Measurements from ENCODE around the gene UBE2S.
A peak's percentile ranks its signal among the peaks of the same experiment; 100 is the strongest.

The UBE2S gene

DNA sequence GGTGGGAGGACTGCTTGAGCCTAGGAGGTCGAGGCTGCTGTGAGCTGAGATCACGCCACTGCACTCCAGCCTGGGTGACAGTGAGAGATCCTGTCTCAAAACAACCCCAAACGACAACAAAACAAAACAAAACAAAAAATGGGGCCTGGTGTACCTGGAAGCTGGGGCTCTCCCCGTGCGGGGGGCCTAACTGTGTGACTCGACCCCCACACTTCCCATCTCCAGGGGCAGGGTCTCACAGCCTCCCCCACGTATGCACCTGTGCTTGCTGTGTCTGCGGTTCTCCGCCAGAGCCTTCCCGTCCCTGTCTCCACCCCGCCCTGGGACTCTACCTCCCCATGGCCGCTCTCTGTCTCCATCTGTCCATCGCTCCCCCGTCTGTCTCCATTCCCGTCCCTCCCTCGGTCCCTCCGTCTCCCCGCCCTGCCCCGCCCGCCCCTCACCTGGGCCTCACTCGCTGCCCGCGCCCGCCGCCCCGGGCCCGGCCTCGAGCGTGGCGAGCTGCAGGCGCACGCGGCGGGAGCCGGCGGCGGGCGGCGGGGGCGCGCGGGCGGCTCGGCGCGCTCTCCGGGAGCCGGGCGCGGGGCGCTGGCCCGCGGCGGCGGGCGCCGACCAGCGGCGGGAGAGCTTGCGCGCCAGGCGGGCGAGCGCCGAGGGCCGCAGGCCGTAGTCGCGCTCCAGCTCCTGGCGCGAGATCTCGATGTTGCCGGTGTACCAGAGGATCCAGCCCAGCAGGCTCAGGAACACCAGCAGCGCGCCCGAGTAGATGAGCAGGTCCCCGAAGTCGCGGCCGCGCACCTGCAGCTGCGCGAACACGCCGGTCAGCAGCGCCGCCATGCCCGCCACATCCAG is 24.1 kb downstream of the UBE2S start:
- H3K9ac ChIP-seq (ENCODE audit: low read length) = peak overlapping the region; percentile 24
- H3K27me3 ChIP-seq (ENCODE audit: control insufficient read depth, insufficient read depth, low read length) = no peaks in the 10 kb centered on the region
- peak overlapping the region; percentile 74 for H3K4me3 ChIP-seq (ENCODE audit: low read length)
- peaks cover 18% of the 10 kb centered on the region for H3K4me1 ChIP-seq (ENCODE audit: control insufficient read depth, insufficient read depth, low read length)
- H3K36me3 ChIP-seq (ENCODE audit: control insufficient read depth, insufficient read depth, low read length) = peaks cover 11% of the 10 kb centered on the region
- peak overlapping the region; percentile 97 for H3K27ac ChIP-seq (ENCODE audit: low read depth, low read length)

- H3K27me3 ChIP-seq (ENCODE audit: control insufficient read depth, insufficient read depth, low read length) = no peaks in the 10 kb centered on the region
- peaks cover 15% of the 10 kb centered on the region for H3K4me1 ChIP-seq (ENCODE audit: control insufficient read depth, insufficient read depth, low read length)
- no peak overlapping the region for H3K27ac ChIP-seq (ENCODE audit: low read depth, low read length)
- no peak overlapping the region for H3K4me3 ChIP-seq (ENCODE audit: low read length)
- peaks cover 3% of the 10 kb centered on the region for H3K36me3 ChIP-seq (ENCODE audit: control insufficient read depth, insufficient read depth, low read length)
- H3K9ac ChIP-seq (ENCODE audit: low read length) = no peak overlapping the region
These were observed 25.0 kb downstream of the UBE2S start for GRCh38 chr19:55382522-55383054.

GRCh38 chr19:55382013-55382412 is 25.6 kb downstream of the UBE2S start:
- Histone ChIP-seq H3K27me3 (ENCODE audit: control insufficient read depth, insufficient read depth, low read length) (no peaks in the 10 kb centered on the region), H3K4me3 (ENCODE audit: low read length) (no peak overlapping the region), H3K9ac (ENCODE audit: low read length) (no peak overlapping the region), H3K36me3 (ENCODE audit: control insufficient read depth, insufficient read depth, low read length) (no peaks in the 10 kb centered on the region), H3K4me1 (ENCODE audit: control insufficient read depth, insufficient read depth, low read length) (peaks cover 9% of the 10 kb centered on the region), H3K27ac (ENCODE audit: low read depth, low read length) (no peak overlapping the region)

- no peak overlapping the region for H3K27ac ChIP-seq (ENCODE audit: low read depth, low read length)
- H3K36me3 ChIP-seq (ENCODE audit: control insufficient read depth, insufficient read depth, low read length) = no peaks in the 10 kb centered on the region
- no peak overlapping the region for H3K4me3 ChIP-seq (ENCODE audit: low read length)
- H3K9ac ChIP-seq (ENCODE audit: low read length) = no peak overlapping the region
- H3K27me3 ChIP-seq (ENCODE audit: control insufficient read depth, insufficient read depth, low read length) = peaks cover 5% of the 10 kb centered on the region
- peaks cover 4% of the 10 kb centered on the region for H3K4me1 ChIP-seq (ENCODE audit: control insufficient read depth, insufficient read depth, low read length)
These were observed 28.4 kb downstream of the UBE2S start for GRCh38 chr19:55379174-55379573.

- H3K4me1 ChIP-seq (ENCODE audit: control insufficient read depth, insufficient read depth, low read length) = no peaks in the 10 kb centered on the region
- peaks cover 15% of the 10 kb centered on the region for H3K27me3 ChIP-seq (ENCODE audit: control insufficient read depth, insufficient read depth, low read length)
- no peak overlapping the region for H3K27ac ChIP-seq (ENCODE audit: low read depth, low read length)
- H3K9ac ChIP-seq (ENCODE audit: low read length) = no peak overlapping the region
- H3K4me3 ChIP-seq (ENCODE audit: low read length) = no peak overlapping the region
- H3K36me3 ChIP-seq (ENCODE audit: control insufficient read depth, insufficient read depth, low read length) = no peaks in the 10 kb centered on the region
These were observed 30.0 kb downstream of the UBE2S start for GRCh38 chr19:55377356-55378131.

- Histone ChIP-seq H3K4me3 (ENCODE audit: low read length) (no peak within 1 kb of the TSS), H3K27ac (ENCODE audit: low read depth, low read length) (no peak within 1 kb of the TSS), H3K36me3 (ENCODE audit: control insufficient read depth, insufficient read depth, low read length) (no peaks in the 10 kb centered on the region), H3K27me3 (ENCODE audit: control insufficient read depth, insufficient read depth, low read length) (peaks cover 19% of the 10 kb centered on the region), H3K4me1 (ENCODE audit: control insufficient read depth, insufficient read depth, low read length) (no peaks in the 10 kb centered on the region), H3K9ac (ENCODE audit: low read length) (no peak within 1 kb of the TSS)
These were observed 31.2 kb downstream of the UBE2S start, which contains the start of gene TMEM190 for GRCh38 chr19:55376241-55376933. TMEM190 (plus strand) TSS chr19:55376826; CDS start chr19:55376854, 28 bp downstream.

- H3K4me1 ChIP-seq (ENCODE audit: control insufficient read depth, insufficient read depth, low read length) = no peaks in the 10 kb centered on the region
- no peak overlapping the region for H3K9ac ChIP-seq (ENCODE audit: low read length)
- no peak overlapping the region for H3K4me3 ChIP-seq (ENCODE audit: low read length)
- peaks cover 34% of the 10 kb centered on the region for H3K27me3 ChIP-seq (ENCODE audit: control insufficient read depth, insufficient read depth, low read length)
- H3K36me3 ChIP-seq (ENCODE audit: control insufficient read depth, insufficient read depth, low read length) = no peaks in the 10 kb centered on the region
- H3K27ac ChIP-seq (ENCODE audit: low read depth, low read length) = no peak overlapping the region
These were observed 33.4 kb downstream of the UBE2S start for GRCh38 chr19:55373993-55374757.

GRCh38 chr19:55373306-55373992 is 34.1 kb downstream of the UBE2S start:
- Histone ChIP-seq H3K4me3 (ENCODE audit: low read length) (no peak overlapping the region), H3K9ac (ENCODE audit: low read length) (no peak overlapping the region), H3K4me1 (ENCODE audit: control insufficient read depth, insufficient read depth, low read length) (no peaks in the 10 kb centered on the region), H3K27ac (ENCODE audit: low read depth, low read length) (no peak overlapping the region), H3K36me3 (ENCODE audit: control insufficient read depth, insufficient read depth, low read length) (no peaks in the 10 kb centered on the region), H3K27me3 (ENCODE audit: control insufficient read depth, insufficient read depth, low read length) (peaks cover 42% of the 10 kb centered on the region)

DNA sequence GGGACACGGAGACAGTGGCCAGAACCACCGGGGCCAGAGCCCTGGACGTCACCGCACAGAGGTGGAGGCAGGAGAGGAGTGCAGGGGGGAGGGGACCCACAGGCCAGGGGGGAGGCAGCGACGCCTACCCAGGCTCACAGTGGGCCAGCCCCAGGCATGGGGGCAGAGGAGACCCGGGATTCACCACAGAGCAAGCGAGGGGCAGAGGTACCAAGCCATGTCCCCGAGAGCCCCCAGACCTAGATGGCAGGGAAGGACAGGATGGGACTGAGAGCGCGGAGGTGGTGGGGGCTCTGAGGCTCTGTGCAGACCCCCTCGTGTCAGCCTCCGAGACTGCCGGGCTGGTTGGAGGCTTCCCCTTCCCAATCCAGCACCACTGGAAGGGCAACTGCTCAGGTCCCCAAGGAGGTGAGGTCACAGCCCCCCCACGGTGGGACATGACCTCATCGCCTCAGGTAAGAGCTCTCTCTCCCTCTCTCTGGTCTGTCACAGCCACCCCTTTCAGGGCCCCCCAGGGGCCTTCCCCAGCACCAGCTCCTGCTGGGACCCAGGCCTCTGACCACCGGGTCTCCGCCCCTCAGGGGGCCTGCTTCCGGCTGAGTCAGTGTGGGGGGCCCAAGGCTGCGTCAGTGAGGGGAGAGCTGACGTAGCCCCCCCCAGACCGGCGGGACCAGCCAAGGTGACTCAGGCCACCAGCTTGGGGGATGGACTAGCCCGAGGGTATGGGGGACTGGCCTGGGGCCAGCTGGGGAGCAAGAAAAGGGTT is 35.1 kb downstream of the UBE2S start:
- Histone ChIP-seq H3K36me3 (ENCODE audit: control insufficient read depth, insufficient read depth, low read length) (no peaks in the 10 kb centered on the region), H3K9ac (ENCODE audit: low read length) (no peak overlapping the region), H3K27me3 (ENCODE audit: control insufficient read depth, insufficient read depth, low read length) (peaks cover 45% of the 10 kb centered on the region), H3K4me1 (ENCODE audit: control insufficient read depth, insufficient read depth, low read length) (no peaks in the 10 kb centered on the region), H3K27ac (ENCODE audit: low read depth, low read length) (no peak overlapping the region), H3K4me3 (ENCODE audit: low read length) (no peak overlapping the region)

- Histone ChIP-seq H3K27ac (ENCODE audit: low read depth, low read length) (no peak within 1 kb of the TSS), H3K36me3 (ENCODE audit: control insufficient read depth, insufficient read depth, low read length) (no peaks in the 10 kb centered on the region), H3K27me3 (ENCODE audit: control insufficient read depth, insufficient read depth, low read length) (peaks cover 40% of the 10 kb centered on the region)
These were observed 37.1 kb downstream of the UBE2S start, which contains the start of gene IL11 for GRCh38 chr19:55370305-55370988. IL11 (minus strand) TSS chr19:55370463; CDS start chr19:55370310, 153 bp downstream.

More at GRCh38 chr19:55370305-55370988, 37.1 kb downstream of the UBE2S start, which contains the start of gene IL11:
- H3K4me3 ChIP-seq (ENCODE audit: low read length) = peak within 1 kb of the TSS; percentile 48
- no peak within 1 kb of the TSS for H3K9ac ChIP-seq (ENCODE audit: low read length)
- H3K4me1 ChIP-seq (ENCODE audit: control insufficient read depth, insufficient read depth, low read length) = no peaks in the 10 kb centered on the region
